ENCODE measurements around the gene KCNK16.

DNA sequence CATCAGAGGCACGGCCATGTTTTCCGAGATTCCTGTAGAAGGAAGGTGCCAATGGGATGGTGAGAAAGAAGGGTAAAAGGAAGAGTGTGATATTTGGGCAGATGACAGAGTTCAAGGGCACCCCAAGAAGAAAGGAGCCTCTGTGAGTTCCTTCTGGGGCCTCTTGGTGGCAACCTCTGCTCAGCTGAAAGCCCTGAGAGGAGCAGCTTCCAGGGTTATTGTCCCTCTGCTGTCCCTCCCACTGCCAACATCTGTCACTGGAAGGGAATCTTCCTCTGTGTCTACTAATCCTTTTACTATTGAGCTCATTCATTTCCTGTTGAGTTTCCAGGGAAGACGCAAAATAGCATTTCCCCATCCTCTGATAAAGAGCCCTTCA lies 40.0 kb upstream of the KCNK16 start:
- TF ChIP-seq EZH2phosphoT487 (IDR thresholded peaks at IDR 0.05; ENCODE audit: insufficient read depth, low read depth): no peak
- TF ChIP-seq EZH2 (IDR thresholded peaks at IDR 0.05; ENCODE audit: insufficient read depth, poor library complexity, severe bottlenecking): no peak

Data from GM23248 (cell line).